ENCODE data around the gene NSD2. TPM values are rescaled to one million over a fixed set of nuclear protein-coding genes. Genes with fewer than 3 reads are reported as not detected.
A peak's percentile ranks its signal among the peaks of the same experiment; 100 is the strongest.

The NSD2 gene
- total RNA-seq, 1 donor from 2014 or later: 176 TPM

GRCh38 chr4:1989533-1990347 lies 118.5 kb downstream of the NSD2 start:
- peaks cover 41% of the 10 kb centered on the region for H4K20me1 ChIP-seq (ENCODE audit: low read depth)
- Mint-ChIP-seq H3K9me3 (no peaks in the 10 kb centered on the region), H3K27ac (peak overlapping the region; percentile 42), H3K4me3 (no peak overlapping the region), H3K4me1 (no peaks in the 10 kb centered on the region), H3K27me3 (ENCODE audit: insufficient read depth, low read depth) (peaks cover 4% of the 10 kb centered on the region), H3K36me3 (peaks cover 21% of the 10 kb centered on the region)
- no peak overlapping the region for H3K4me2 ChIP-seq
- no peaks in the 10 kb centered on the region for H3F3A ChIP-seq (ENCODE audit: low read depth)
- no peak for DNase-seq (ENCODE audit: low spot score)
- H3K27ac ChIP-seq: no peak overlapping the region
- no peaks in the 10 kb centered on the region for H3K27me3 ChIP-seq
- no peaks in the 10 kb centered on the region for H3K4me1 ChIP-seq
- H3K4me3 ChIP-seq: no peak overlapping the region
- H2AFZ ChIP-seq (replicated peaks): no peak overlapping the region
- no peaks in the 10 kb centered on the region for H3K9me3 ChIP-seq (ENCODE audit: low read depth)
- H3K36me3 ChIP-seq: no peaks in the 10 kb centered on the region
- no peak overlapping the region for H3K9ac ChIP-seq
- no peak for TF ChIP-seq EZH2 (IDR thresholded peaks at IDR 0.05)
- TF ChIP-seq EZH2phosphoT487 (IDR thresholded peaks at IDR 0.05): no peak
- TF ChIP-seq, protein P1, sequence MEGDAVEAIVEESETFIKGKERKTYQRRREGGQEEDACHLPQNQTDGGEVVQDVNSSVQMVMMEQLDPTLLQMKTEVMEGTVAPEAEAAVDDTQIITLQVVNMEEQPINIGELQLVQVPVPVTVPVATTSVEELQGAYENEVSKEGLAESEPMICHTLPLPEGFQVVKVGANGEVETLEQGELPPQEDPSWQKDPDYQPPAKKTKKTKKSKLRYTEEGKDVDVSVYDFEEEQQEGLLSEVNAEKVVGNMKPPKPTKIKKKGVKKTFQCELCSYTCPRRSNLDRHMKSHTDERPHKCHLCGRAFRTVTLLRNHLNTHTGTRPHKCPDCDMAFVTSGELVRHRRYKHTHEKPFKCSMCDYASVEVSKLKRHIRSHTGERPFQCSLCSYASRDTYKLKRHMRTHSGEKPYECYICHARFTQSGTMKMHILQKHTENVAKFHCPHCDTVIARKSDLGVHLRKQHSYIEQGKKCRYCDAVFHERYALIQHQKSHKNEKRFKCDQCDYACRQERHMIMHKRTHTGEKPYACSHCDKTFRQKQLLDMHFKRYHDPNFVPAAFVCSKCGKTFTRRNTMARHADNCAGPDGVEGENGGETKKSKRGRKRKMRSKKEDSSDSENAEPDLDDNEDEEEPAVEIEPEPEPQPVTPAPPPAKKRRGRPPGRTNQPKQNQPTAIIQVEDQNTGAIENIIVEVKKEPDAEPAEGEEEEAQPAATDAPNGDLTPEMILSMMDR (IDR thresholded peaks at IDR 0.05): no peak
- peaks cover 45% of the 10 kb centered on the region for H3K79me2 ChIP-seq (ENCODE audit: low read depth)

DNA sequence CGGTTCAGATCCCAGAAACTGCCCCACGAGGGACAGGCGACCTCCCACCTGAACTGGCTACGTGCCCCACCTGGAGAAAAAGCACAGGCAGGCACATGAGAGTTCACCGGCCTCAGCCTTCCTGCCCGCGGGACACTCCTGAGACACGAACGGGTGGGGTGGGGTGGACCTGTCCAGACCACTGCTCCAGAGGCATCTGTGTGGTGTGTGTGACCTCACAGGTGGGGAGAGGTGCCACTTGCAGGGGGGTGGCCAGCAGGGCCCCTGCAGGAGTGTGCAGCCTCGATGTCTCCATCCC lies 119.1 kb downstream of the NSD2 start:
- Histone ChIP-seq H3K9me3 (ENCODE audit: low read depth) (no peaks in the 10 kb centered on the region), H3K79me2 (ENCODE audit: low read depth) (peaks cover 50% of the 10 kb centered on the region), H3K27ac (no peak overlapping the region), H3K4me3 (no peak overlapping the region), H4K20me1 (ENCODE audit: low read depth) (peaks cover 41% of the 10 kb centered on the region), H3K27me3 (no peaks in the 10 kb centered on the region), H3K36me3 (peaks cover under 1% of the 10 kb centered on the region), H3K4me1 (no peaks in the 10 kb centered on the region), H3K4me2 (no peak overlapping the region), H2AFZ (replicated peaks) (no peak overlapping the region), H3K9ac (no peak overlapping the region), H3F3A (ENCODE audit: low read depth) (no peaks in the 10 kb centered on the region)
- Mint-ChIP-seq H3K27me3 (ENCODE audit: insufficient read depth, low read depth) (peaks cover 2% of the 10 kb centered on the region), H3K9me3 (peaks cover 2% of the 10 kb centered on the region), H3K4me3 (no peak overlapping the region), H3K27ac (peak overlapping the region; percentile 83), H3K4me1 (no peaks in the 10 kb centered on the region), H3K36me3 (peaks cover 24% of the 10 kb centered on the region)
- TF ChIP-seq EZH2 (IDR thresholded peaks at IDR 0.05) (no peak), EZH2phosphoT487 (IDR thresholded peaks at IDR 0.05) (no peak)
- TF ChIP-seq, protein P1 (IDR thresholded peaks at IDR 0.05): no peak
- no peak for DNase-seq (ENCODE audit: low spot score)

DNA sequence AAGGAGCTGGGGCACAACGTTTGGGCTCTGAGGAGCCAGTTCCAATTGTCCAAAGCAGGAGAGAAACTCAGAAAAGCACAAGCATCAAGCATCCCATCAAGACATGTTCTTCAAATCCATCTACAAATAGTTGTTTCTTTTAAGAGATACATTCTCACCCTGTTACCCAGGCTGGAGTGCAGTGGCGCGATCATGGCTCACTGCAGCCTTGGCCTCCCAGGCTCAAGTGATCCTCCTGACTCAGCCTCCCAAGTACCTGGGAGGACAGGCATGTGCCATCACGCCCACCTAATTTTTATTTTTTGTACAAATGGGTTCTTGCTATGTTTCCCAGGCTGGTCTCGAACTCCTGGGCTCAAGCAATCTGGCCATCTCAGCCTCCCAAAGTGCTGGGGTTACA lies 119.5 kb downstream of the NSD2 start:
- Histone ChIP-seq H3K27me3 (no peaks in the 10 kb centered on the region), H3K9me3 (ENCODE audit: low read depth) (no peaks in the 10 kb centered on the region), H3K27ac (no peak overlapping the region), H2AFZ (replicated peaks) (no peak overlapping the region), H3F3A (ENCODE audit: low read depth) (no peaks in the 10 kb centered on the region), H4K20me1 (ENCODE audit: low read depth) (peaks cover 41% of the 10 kb centered on the region), H3K79me2 (ENCODE audit: low read depth) (peaks cover 54% of the 10 kb centered on the region), H3K9ac (no peak overlapping the region), H3K4me3 (no peak overlapping the region), H3K4me1 (no peaks in the 10 kb centered on the region), H3K4me2 (no peak overlapping the region), H3K36me3 (peaks cover 4% of the 10 kb centered on the region)
- peak overlapping the region; percentile 83 for H3K27ac Mint-ChIP-seq
- H3K36me3 Mint-ChIP-seq: peaks cover 27% of the 10 kb centered on the region
- peaks cover 5% of the 10 kb centered on the region for H3K9me3 Mint-ChIP-seq
- no peak overlapping the region for H3K4me3 Mint-ChIP-seq
- H3K27me3 Mint-ChIP-seq (ENCODE audit: insufficient read depth, low read depth): peaks cover 2% of the 10 kb centered on the region
- TF ChIP-seq, protein P1 (IDR thresholded peaks at IDR 0.05): no peak
- TF ChIP-seq EZH2 (IDR thresholded peaks at IDR 0.05) (no peak), EZH2phosphoT487 (IDR thresholded peaks at IDR 0.05) (no peak)
- no peak for DNase-seq (ENCODE audit: low spot score)
- no peaks in the 10 kb centered on the region for H3K4me1 Mint-ChIP-seq
